Effector memory CD4-positive, alpha-beta T cell (primary cell): Measurements from ENCODE around the gene CHRM2.
"Not testable (repeated sequence)": the region's sequence is repeated elsewhere in the genome, so short reads cannot be mapped to it uniquely, and the experiment has no call there.

Experiments
- DNase-seq, 3 donors: peaks; one replicate each; pipeline ENCODE4 v3.0.0-alpha.2; 2020
- H3K27ac ChIP-seq: 2 replicates; pipeline ENCODE4 v1.7.0; 2013; ENCODE audit warnings: mild to moderate bottlenecking, low read length, moderate library complexity; ENCODE audit not compliant: insufficient read depth, poor library complexity, severe bottlenecking
- H3K27me3 ChIP-seq: replicated peaks from 2 replicates; pipeline ENCODE4 v1.7.0; 2013; ENCODE audit warnings: mild to moderate bottlenecking, low read length; ENCODE audit not compliant: insufficient read depth, control insufficient read depth, poor library complexity, severe bottlenecking
- H3K36me3 ChIP-seq: 2 replicates; pipeline ENCODE4 v1.7.0; 2013; ENCODE audit warnings: mild to moderate bottlenecking, low read length, moderate library complexity; ENCODE audit not compliant: control insufficient read depth, insufficient read depth
- H3K4me1 ChIP-seq: 2 replicates; pipeline ENCODE4 v1.7.0; 2013; ENCODE audit warnings: low read length, mild to moderate bottlenecking; ENCODE audit not compliant: control insufficient read depth, insufficient read depth, poor library complexity, severe bottlenecking
- H3K4me3 ChIP-seq: 2 replicates; pipeline ENCODE4 v1.7.0; 2013; ENCODE audit warnings: low read length, low read depth, mild to moderate bottlenecking; ENCODE audit not compliant: insufficient read depth, poor library complexity, severe bottlenecking
- H3K9me3 ChIP-seq: 2 replicates; pipeline ENCODE4 v1.7.0; 2013; ENCODE audit warnings: mild to moderate bottlenecking, low read length, moderate library complexity; ENCODE audit not compliant: control insufficient read depth
- total RNA-seq, 3 donors: gene quantifications; one replicate each; lab custom pipeline; 2026; lab: John Stamatoyannopoulos, UW

The CHRM2 gene
- 0 reads per million in 3 donors for total RNA-seq

GRCh38 chr7:136868496-136869000 is at the start of gene CHRM2:
Gene CHRM2, plus strand, starts transcription at chr7:136868652. Its CDS starts 146,214 bp downstream, at chr7:137014866.
- H3K36me3 ChIP-seq = no peaks in the 10 kb centered on the region
- H3K4me1 ChIP-seq = no peaks in the 10 kb centered on the region
- H3K27ac ChIP-seq = no peak within 1 kb of the TSS
- no peak for DNase-seq
- H3K4me3 ChIP-seq = no peak within 1 kb of the TSS
- H3K27me3 ChIP-seq = peaks cover 16% of the 10 kb centered on the region
- H3K9me3 ChIP-seq = no peaks in the 10 kb centered on the region

DNA sequence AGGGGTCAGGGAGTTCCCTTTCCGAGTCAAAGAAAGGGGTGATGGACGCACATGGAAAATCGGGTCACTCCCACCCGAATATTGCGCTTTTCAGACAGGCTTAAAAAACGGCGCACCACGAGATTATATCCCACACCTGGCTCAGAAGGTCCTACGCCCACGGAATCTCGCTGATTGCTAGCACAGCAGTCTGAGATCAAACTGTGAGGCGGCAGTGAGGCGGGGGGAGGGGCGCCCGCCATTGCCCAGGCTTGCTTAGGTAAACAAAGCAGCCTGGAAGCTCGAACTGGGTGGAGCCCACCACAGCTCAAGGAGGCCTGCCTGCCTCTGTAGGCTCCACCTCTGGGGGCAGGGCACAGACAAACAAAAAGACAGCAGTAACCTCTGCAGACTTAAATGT is 37.1 kb upstream of the CHRM2 start:
- H3K9me3 ChIP-seq, H3K27me3 ChIP-seq, H3K27ac ChIP-seq, H3K4me1 ChIP-seq, H3K36me3 ChIP-seq, DNase-seq, H3K4me3 ChIP-seq: not testable (repeated sequence)

DNA sequence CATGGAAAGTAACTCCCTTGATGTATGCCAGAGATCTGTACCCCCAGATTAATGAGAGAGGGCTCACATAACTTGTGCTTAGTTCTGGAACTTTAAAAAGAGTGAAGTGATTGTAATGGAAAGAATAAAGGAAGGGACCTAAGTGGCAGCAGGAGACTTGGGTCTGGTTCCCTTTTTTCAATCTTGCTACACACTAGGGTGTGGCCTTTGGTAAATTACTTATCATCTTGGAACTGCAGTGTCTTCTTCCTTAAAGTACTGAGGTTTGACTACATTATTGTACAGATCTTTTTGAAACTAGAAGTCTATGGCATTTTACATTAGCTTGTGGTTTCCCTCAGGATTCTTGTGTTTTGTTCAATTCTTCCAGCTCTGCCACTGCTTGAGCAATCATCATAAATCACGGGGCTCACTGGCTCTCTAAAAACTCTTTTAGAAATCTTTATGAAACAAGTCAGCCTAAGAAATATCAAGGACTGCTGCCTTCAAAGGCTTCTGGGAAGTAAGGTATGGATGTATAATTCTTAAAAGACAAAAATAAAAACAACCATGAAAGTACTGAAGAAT is 22.5 kb upstream of the CHRM2 start:
- H3K36me3 ChIP-seq = no peaks in the 10 kb centered on the region
- no peaks in the 10 kb centered on the region for H3K27me3 ChIP-seq
- no peaks in the 10 kb centered on the region for H3K4me1 ChIP-seq
- H3K4me3 ChIP-seq = no peak overlapping the region
- H3K27ac ChIP-seq = no peak overlapping the region
- no peaks in the 10 kb centered on the region for H3K9me3 ChIP-seq
- no peak for DNase-seq

DNA sequence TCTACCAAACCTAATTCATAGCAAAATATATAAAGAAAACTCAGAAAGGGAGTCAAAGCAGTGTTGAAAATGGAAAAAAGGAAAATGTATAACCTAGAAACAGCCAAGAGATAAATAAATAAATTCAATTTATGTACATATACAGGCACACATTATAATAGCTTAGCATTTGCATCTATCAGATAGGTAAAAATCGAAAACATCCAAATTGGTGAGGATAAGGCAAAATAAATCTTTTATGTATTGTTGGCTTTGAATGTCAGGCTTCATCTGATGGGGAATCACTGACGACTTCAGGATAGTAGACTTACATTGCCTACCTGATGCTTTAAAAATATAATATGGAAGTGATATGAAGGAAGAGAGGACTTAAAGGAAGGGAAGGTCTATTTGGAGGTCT is 20.6 kb upstream of the CHRM2 start:
- no peak overlapping the region for H3K4me3 ChIP-seq
- H3K36me3 ChIP-seq = no peaks in the 10 kb centered on the region
- H3K9me3 ChIP-seq = no peaks in the 10 kb centered on the region
- H3K27ac ChIP-seq = no peak overlapping the region
- no peak for DNase-seq
- no peaks in the 10 kb centered on the region for H3K4me1 ChIP-seq
- H3K27me3 ChIP-seq = no peaks in the 10 kb centered on the region

DNA sequence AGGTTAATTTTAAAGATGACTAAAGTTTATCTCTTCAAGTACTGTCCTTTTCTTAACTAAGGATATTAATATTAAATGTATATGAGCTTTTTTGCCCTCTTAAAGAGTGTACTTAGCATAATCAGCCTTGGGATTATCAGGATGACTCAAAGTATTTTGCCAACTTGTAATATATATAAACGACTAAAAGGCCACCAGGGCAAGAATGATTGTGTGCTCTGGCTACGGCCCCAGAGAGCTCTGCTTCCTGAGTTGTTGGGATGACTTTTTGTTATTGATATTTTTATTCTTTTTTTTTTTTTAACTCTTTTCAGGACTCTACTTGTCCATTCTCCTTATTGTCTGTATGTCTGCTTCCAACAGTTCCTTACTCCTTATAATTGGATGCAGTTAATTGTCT is 14.8 kb upstream of the CHRM2 start:
- Histone ChIP-seq H3K27ac (no peak overlapping the region), H3K36me3 (no peaks in the 10 kb centered on the region), H3K4me3 (no peak overlapping the region), H3K9me3 (no peaks in the 10 kb centered on the region), H3K27me3 (no peaks in the 10 kb centered on the region), H3K4me1 (no peaks in the 10 kb centered on the region)
- DNase-seq = no peak

DNA sequence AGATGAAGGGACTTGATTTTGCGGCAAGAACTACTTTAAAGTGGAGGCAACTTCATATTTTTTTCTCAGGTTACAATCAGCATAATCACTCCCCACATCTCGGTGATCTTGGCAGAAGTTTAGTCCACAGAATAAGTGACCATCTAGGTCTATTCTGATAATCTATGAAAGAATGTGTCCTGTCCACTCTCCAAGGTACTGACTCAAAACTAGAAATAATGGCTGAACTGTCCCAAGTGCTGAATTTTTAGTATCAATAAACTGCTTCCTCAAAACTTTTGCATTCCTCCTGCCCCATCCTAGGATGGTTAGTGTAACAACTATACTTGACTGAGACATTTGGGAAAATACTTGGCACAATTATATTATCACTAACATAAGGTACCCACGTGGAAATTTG is 10.9 kb upstream of the CHRM2 start:
- Histone ChIP-seq H3K27me3 (no peaks in the 10 kb centered on the region), H3K4me3 (no peak overlapping the region), H3K27ac (no peak overlapping the region), H3K4me1 (no peaks in the 10 kb centered on the region), H3K9me3 (no peaks in the 10 kb centered on the region), H3K36me3 (no peaks in the 10 kb centered on the region)
- DNase-seq = no peak

DNA sequence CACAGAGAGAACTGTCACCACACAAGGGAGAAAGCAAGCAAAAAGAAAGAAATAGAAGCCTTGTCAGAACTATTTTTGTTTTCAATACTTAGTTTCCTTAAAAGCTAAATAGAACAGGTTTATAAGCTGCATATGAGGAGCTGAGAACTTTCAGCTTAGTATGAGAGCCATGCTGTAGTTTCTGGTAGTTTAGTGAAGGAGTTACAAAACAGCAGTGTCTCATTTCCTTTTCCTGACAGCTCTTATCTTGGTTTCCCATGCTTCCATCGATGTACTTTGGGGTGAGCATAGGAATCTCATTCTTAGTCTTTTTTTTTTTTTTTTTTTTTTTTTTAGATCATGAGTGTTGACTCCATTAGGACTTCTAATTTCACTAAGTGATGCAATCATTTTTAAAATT is 8.6 kb upstream of the CHRM2 start:
- Histone ChIP-seq H3K4me3 (no peak overlapping the region), H3K27ac (no peak overlapping the region), H3K9me3 (no peaks in the 10 kb centered on the region), H3K4me1 (no peaks in the 10 kb centered on the region), H3K27me3 (no peaks in the 10 kb centered on the region), H3K36me3 (no peaks in the 10 kb centered on the region)
- DNase-seq = no peak

DNA sequence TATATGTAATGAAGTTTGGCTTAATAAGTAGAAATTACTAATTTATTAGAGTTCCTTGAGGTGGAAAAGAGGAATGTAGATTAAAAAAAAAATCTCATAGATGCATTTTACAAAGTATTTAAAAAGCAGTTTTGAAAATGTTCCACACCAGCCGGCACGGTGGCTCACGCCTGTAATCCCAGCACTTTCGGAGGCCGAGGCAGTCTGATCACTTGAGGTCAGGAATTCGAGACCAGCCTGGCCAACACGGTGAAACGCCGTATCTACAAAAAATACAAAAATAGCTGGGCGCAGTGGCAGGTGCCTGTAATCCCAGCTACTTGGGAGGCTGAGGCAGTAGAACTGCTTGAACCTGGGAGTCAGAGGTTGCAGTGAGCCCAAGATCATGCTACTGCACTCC is 3.2 kb upstream of the CHRM2 start:
- Histone ChIP-seq H3K9me3 (no peaks in the 10 kb centered on the region), H3K36me3 (no peaks in the 10 kb centered on the region), H3K4me3 (no peak overlapping the region), H3K4me1 (no peaks in the 10 kb centered on the region), H3K27ac (no peak overlapping the region), H3K27me3 (peaks cover 10% of the 10 kb centered on the region)
- no peak for DNase-seq

DNA sequence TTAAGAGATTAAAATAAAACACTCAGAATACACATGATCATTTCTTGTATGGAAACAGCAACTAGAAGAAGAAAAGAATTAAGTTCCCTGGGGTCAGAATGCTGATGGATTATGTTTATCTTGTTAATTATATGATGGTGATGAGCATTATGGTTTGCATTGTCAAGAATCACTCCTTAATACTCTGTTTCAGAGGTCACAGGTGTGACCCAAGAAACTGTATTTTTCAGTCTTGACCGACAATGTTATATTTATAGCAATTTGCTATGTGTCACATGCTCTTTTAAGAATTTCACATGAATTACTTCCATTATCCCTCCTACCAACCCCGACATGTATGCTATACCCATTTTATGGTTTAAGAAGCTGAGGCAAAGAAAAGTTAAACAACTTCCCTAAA is 2.7 kb upstream of the CHRM2 start:
- Histone ChIP-seq H3K27me3 (peaks cover 11% of the 10 kb centered on the region), H3K36me3 (no peaks in the 10 kb centered on the region), H3K9me3 (no peaks in the 10 kb centered on the region), H3K27ac (no peak overlapping the region), H3K4me3 (no peak overlapping the region), H3K4me1 (no peaks in the 10 kb centered on the region)
- DNase-seq = no peak

- peaks cover 16% of the 10 kb centered on the region for H3K27me3 ChIP-seq
- DNase-seq = no peak
- H3K4me1 ChIP-seq = no peaks in the 10 kb centered on the region
- H3K9me3 ChIP-seq = no peaks in the 10 kb centered on the region
- no peaks in the 10 kb centered on the region for H3K36me3 ChIP-seq
- no peak overlapping the region for H3K27ac ChIP-seq
- no peak overlapping the region for H3K4me3 ChIP-seq
Observed at GRCh38 chr7:136869001-136869961, 829 bp downstream of the CHRM2 start.
